GM23338 (cell line): ENCODE measurements around the gene RPS6KA4. TPM values are rescaled to one million over a fixed set of nuclear protein-coding genes. Genes with fewer than 3 reads are reported as not detected.

ENCODE experiments used
- ATAC-seq: fragments of 200-7000 bp; cut with Tn5 transposase; 3 replicates; pipeline ENCODE4 v1.9.1; 2020
- DNase-seq: peaks from one replicate; pipeline ENCODE4 v3.0.0-alpha.2; 2015; ENCODE audit warnings: low spot score
- H2AFZ ChIP-seq: fragments of 200-600 bp; sonication (generic); 2 replicates; pipeline ENCODE4 v1.8.0; 2016; ENCODE audit warnings: antibody characterized with exemption, mild to moderate bottlenecking, moderate library complexity
- H3F3A ChIP-seq: fragments of 200-600 bp; sonication (generic); replicated peaks from 2 replicates; pipeline ENCODE4 v1.8.0; 2017; ENCODE audit warnings: antibody characterized with exemption, mixed run types, low read depth
- H3K27ac ChIP-seq: fragments of 200-600 bp; sonication (generic); 2 replicates; pipeline ENCODE4 v1.6.1; 2016; ENCODE audit warnings: low read depth
- H3K27me3 ChIP-seq: fragments of 200-600 bp; sonication (generic); 2 replicates; pipeline ENCODE4 v1.8.0; 2016; ENCODE audit warnings: mild to moderate bottlenecking, mixed run types, moderate library complexity; ENCODE audit not compliant: insufficient read depth
- H3K36me3 ChIP-seq: fragments of 200-600 bp; sonication (generic); 2 replicates; pipeline ENCODE4 v1.8.0; 2016; ENCODE audit warnings: mild to moderate bottlenecking; ENCODE audit not compliant: insufficient read depth
- H3K4me1 ChIP-seq: fragments of 200-600 bp; sonication (generic); 2 replicates; pipeline ENCODE4 v1.8.0; 2016; ENCODE audit warnings: mild to moderate bottlenecking, moderate library complexity; ENCODE audit not compliant: insufficient read depth
- H3K4me2 ChIP-seq: fragments of 200-600 bp; sonication (generic); 2 replicates; pipeline ENCODE4 v1.7.1; 2017; ENCODE audit warnings: mixed run types
- H3K4me3 ChIP-seq: fragments of 200-600 bp; sonication (generic); 2 replicates; pipeline ENCODE4 v1.6.1; 2016; ENCODE audit warnings: mixed run types
- H3K79me2 ChIP-seq: fragments of 200-600 bp; sonication (generic); replicated peaks from 2 replicates; pipeline ENCODE4 v1.8.0; 2017; ENCODE audit warnings: mild to moderate bottlenecking; ENCODE audit not compliant: insufficient read depth
- H3K9me2 ChIP-seq: fragments of 200-600 bp; sonication (generic); 2 replicates; pipeline ENCODE4 v1.8.0; 2017; ENCODE audit not compliant: insufficient read depth
- H4K20me1 ChIP-seq: fragments of 200-600 bp; sonication (generic); replicated peaks from 2 replicates; pipeline ENCODE4 v1.8.0; 2017; ENCODE audit warnings: mild to moderate bottlenecking; ENCODE audit not compliant: insufficient read depth
- H3K27ac Mint-ChIP-seq: 2 replicates; pipeline ENCODE4 v1.8.0; 2020; ENCODE audit warnings: inconsistent platforms, mild to moderate bottlenecking, moderate library complexity, mixed read lengths
- H3K27me3 Mint-ChIP-seq: 3 replicates; pipeline ENCODE4 v1.8.0; 2022; ENCODE audit warnings: low read depth, mild to moderate bottlenecking, moderate library complexity, mixed read lengths, inconsistent platforms; ENCODE audit not compliant: insufficient read depth, poor library complexity
- H3K36me3 Mint-ChIP-seq: 3 replicates; pipeline ENCODE4 v1.8.0; 2021; ENCODE audit warnings: low read depth, mild to moderate bottlenecking, inconsistent platforms, moderate library complexity, mixed read lengths
- H3K4me1 Mint-ChIP-seq: 3 replicates; pipeline ENCODE4 v1.8.0; 2020; ENCODE audit warnings: mild to moderate bottlenecking, inconsistent platforms, mixed read lengths
- H3K4me3 Mint-ChIP-seq: 3 replicates; pipeline ENCODE4 v1.8.0; 2021; ENCODE audit warnings: moderate library complexity, mild to moderate bottlenecking, inconsistent platforms, mixed read lengths
- H3K9me3 Mint-ChIP-seq: 3 replicates; pipeline ENCODE4 v1.8.0; 2020; ENCODE audit warnings: moderate library complexity, mild to moderate bottlenecking, inconsistent platforms, mixed read lengths
- EZH2 ChIP-seq: fragments of 200-600 bp; sonication (generic); IDR thresholded peaks from one replicate; pipeline ENCODE4 v1.8.0; 2017; ENCODE audit warnings: antibody characterized with exemption, mild to moderate bottlenecking, low read depth; ENCODE audit not compliant: unreplicated experiment
- POLR2AphosphoS5 ChIP-seq: IDR thresholded peaks from 2 replicates; pipeline ENCODE4 v1.6.1; 2016; ENCODE audit warnings: antibody characterized with exemption, low read depth
- ZNF114 ChIP-seq: fragments of 250-450 bp; sonication (Bioruptor Pico); IDR thresholded peaks from 2 replicates; pipeline ENCODE4 v1.5.0; 2020; ENCODE audit warnings: mild to moderate bottlenecking, moderate library complexity
- polyA plus RNA-seq: library from polyadenylated mRNA; unstranded; fragments of >200 nt; fragmentation: Nextera tagmentation; extraction: Ambion mirVana; gene quantifications from 2 replicates; pipeline ENCODE4 v1.2.1, GENCODE V29; 2016
- total RNA-seq: library from RNA; depleted of rRNA; stranded (reverse); fragments of >200 nt; shearing (Covaris generic); gene quantifications from 2 replicates; pipeline ENCODE4 v1.2.3, GENCODE V29; 2014
- TF ChIP-seq, protein P1 (sequence below): fragments of 250-450 bp; sonication (Bioruptor Pico); IDR thresholded peaks from 2 replicates; pipeline ENCODE4 v1.5.0; 2020; ENCODE audit warnings: mild to moderate bottlenecking, moderate library complexity

RPS6KA4 gene
- total and polyA plus RNA-seq, 2 experiments from 2014 or later: 3.5 to 19.9 TPM

- Histone ChIP-seq H3K4me1 (peaks cover 17% of the 10 kb centered on the region), H4K20me1 (no peaks in the 10 kb centered on the region; the same call in 1 of the 2 replicates), H2AFZ (0 out of 2 replicates have a peak overlapping the region, but pooled peaks have one; percentile 23), H3K9me2 (no peaks in the 10 kb centered on the region), H3K79me2 (no peaks in the 10 kb centered on the region), H3K4me2 (peak overlapping the region; percentile 65), H3F3A (peaks cover 16% of the 10 kb centered on the region; the same call in 1 of the 2 replicates), H3K36me3 (no peaks in the 10 kb centered on the region), H3K27me3 (no peaks in the 10 kb centered on the region), H3K27ac (no peak overlapping the region), H3K4me3 (peak overlapping the region; percentile 49)
- Mint-ChIP-seq H3K9me3 (no peaks in the 10 kb centered on the region; the same call in 2 of the 3 replicates), H3K27me3 (peaks cover 21% of the 10 kb centered on the region), H3K36me3 (peaks cover 23% of the 10 kb centered on the region), H3K4me1 (peaks cover 6% of the 10 kb centered on the region; the same call in 2 of the 3 replicates), H3K4me3 (peak overlapping the region; percentile 59; the same call in 2 of the 3 replicates), H3K27ac (no peak overlapping the region)
- ATAC-seq (peak; percentile 34), DNase-seq (peak; percentile 70)
- no peak for TF ChIP-seq EZH2
- no peak for TF ChIP-seq ZNF114 (CRISPR knock-in tag)
- no peak for TF ChIP-seq POLR2AphosphoS5
Measured at GRCh38 chr11:64367931-64368672, 9.1 kb downstream of the RPS6KA4 start.

DNA sequence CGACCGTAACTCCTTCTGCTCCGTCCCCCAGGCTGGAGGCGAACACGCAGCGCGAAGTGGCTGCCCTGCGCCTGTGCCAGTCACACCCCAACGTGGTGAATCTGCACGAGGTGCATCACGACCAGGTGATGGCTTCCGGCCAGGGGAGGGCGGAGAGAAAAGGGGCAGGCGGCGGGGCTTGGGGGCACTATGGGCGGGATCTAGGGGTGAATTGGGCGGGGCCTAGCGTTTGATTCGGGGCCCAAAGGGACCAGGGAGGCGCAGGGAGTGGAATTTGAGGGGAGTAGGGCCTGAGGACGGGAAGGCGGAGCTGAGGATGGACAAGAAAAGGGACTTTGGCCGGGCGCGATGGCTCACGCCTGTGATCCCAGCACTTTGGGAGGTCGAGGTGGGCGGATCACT lies 9.7 kb downstream of the RPS6KA4 start:
- Histone ChIP-seq H3K9me2 (no peaks in the 10 kb centered on the region), H3K79me2 (no peaks in the 10 kb centered on the region), H3K27ac (no peak overlapping the region), H3K4me2 (peak overlapping the region; percentile 65), H3K27me3 (no peaks in the 10 kb centered on the region), H3F3A (peaks cover 21% of the 10 kb centered on the region), H2AFZ (0 out of 2 replicates have a peak overlapping the region, but pooled peaks have one; percentile 23), H3K4me3 (peak overlapping the region; percentile 49), H4K20me1 (no peaks in the 10 kb centered on the region; the same call in 1 of the 2 replicates), H3K4me1 (peaks cover 22% of the 10 kb centered on the region), H3K36me3 (no peaks in the 10 kb centered on the region)
- peak; percentile 36 for ATAC-seq
- TF ChIP-seq POLR2AphosphoS5: peak; percentile 24; the same call in 1 of the 2 replicates
- TF ChIP-seq, protein P1, sequence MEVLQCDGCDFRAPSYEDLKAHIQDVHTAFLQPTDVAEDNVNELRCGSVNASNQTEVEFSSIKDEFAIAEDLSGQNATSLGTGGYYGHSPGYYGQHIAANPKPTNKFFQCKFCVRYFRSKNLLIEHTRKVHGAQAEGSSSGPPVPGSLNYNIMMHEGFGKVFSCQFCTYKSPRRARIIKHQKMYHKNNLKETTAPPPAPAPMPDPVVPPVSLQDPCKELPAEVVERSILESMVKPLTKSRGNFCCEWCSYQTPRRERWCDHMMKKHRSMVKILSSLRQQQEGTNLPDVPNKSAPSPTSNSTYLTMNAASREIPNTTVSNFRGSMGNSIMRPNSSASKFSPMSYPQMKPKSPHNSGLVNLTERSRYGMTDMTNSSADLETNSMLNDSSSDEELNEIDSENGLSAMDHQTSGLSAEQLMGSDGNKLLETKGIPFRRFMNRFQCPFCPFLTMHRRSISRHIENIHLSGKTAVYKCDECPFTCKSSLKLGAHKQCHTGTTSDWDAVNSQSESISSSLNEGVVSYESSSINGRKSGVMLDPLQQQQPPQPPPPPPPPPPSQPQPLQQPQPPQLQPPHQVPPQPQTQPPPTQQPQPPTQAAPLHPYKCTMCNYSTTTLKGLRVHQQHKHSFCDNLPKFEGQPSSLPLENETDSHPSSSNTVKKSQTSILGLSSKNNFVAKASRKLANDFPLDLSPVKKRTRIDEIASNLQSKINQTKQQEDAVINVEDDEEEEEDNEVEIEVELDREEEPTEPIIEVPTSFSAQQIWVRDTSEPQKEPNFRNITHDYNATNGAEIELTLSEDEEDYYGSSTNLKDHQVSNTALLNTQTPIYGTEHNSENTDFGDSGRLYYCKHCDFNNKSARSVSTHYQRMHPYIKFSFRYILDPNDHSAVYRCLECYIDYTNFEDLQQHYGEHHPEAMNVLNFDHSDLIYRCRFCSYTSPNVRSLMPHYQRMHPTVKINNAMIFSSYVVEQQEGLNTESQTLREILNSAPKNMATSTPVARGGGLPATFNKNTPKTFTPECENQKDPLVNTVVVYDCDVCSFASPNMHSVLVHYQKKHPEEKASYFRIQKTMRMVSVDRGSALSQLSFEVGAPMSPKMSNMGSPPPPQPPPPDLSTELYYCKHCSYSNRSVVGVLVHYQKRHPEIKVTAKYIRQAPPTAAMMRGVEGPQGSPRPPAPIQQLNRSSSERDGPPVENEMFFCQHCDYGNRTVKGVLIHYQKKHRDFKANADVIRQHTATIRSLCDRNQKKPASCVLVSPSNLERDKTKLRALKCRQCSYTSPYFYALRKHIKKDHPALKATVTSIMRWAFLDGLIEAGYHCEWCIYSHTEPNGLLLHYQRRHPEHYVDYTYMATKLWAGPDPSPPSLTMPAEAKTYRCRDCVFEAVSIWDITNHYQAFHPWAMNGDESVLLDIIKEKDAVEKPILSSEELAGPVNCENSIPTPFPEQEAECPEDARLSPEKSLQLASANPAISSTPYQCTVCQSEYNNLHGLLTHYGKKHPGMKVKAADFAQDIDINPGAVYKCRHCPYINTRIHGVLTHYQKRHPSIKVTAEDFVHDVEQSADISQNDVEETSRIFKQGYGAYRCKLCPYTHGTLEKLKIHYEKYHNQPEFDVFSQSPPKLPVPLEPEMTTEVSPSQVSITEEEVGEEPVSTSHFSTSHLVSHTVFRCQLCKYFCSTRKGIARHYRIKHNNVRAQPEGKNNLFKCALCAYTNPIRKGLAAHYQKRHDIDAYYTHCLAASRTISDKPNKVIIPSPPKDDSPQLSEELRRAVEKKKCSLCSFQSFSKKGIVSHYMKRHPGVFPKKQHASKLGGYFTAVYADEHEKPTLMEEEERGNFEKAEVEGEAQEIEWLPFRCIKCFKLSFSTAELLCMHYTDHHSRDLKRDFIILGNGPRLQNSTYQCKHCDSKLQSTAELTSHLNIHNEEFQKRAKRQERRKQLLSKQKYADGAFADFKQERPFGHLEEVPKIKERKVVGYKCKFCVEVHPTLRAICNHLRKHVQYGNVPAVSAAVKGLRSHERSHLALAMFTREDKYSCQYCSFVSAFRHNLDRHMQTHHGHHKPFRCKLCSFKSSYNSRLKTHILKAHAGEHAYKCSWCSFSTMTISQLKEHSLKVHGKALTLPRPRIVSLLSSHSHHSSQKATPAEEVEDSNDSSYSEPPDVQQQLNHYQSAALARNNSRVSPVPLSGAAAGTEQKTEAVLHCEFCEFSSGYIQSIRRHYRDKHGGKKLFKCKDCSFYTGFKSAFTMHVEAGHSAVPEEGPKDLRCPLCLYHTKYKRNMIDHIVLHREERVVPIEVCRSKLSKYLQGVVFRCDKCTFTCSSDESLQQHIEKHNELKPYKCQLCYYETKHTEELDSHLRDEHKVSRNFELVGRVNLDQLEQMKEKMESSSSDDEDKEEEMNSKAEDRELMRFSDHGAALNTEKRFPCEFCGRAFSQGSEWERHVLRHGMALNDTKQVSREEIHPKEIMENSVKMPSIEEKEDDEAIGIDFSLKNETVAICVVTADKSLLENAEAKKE (CRISPR knock-in tag): no peak
- peak; percentile 80 for DNase-seq
- H3K4me3 Mint-ChIP-seq: peak overlapping the region; percentile 59
- no peaks in the 10 kb centered on the region; the same call in 2 of the 3 replicates for H3K9me3 Mint-ChIP-seq
- no peak overlapping the region for H3K27ac Mint-ChIP-seq
- peaks cover 24% of the 10 kb centered on the region for H3K27me3 Mint-ChIP-seq
- H3K36me3 Mint-ChIP-seq: peaks cover 22% of the 10 kb centered on the region
- H3K4me1 Mint-ChIP-seq: peaks cover 10% of the 10 kb centered on the region; the same call in 2 of the 3 replicates
